ENCODE results near the gene NSMCE3.

NSMCE3 gene

GRCh38 chr15:29269485-29270168 is at the start of gene NSMCE3:
Gene NSMCE3, minus strand, starts transcription at chr15:29269822. Its CDS starts 117 bp downstream, at chr15:29269705.
- in situ Hi-C loops (cut with MboI; ENCODE audit: low sequenced_read_pairs), result no loop called here

DNA sequence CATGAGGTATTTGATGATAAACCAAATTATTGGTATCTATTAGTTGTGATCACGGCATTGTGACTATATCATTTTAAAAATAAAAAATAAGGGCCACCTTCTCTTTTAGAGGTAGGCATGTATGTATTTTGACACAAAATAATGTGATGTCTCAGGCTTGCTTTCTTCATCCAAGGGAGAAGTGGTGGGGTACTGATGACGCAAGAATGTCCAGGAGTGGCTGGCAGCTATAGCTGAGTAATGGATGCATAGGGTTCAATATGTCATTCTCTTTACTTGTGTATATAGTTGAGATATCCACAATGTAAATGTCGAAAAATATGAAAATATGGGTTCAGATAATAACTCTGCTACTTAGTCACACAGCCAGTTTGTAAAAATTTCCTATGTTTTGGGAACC is 46.8 kb upstream of the NSMCE3 start:
- in situ Hi-C loops (cut with MboI; ENCODE audit: low sequenced_read_pairs), result no loop called here

- in situ Hi-C loops (cut with MboI; ENCODE audit: low sequenced_read_pairs), result no loop called here
Measured at GRCh38 chr15:29312387-29312786, 42.8 kb upstream of the NSMCE3 start.

GRCh38 chr15:29311696-29312095 is 42.1 kb upstream of the NSMCE3 start:
- in situ Hi-C loops (cut with MboI; ENCODE audit: low sequenced_read_pairs), result no loop called here

- in situ Hi-C loops (cut with MboI; ENCODE audit: low sequenced_read_pairs), result no loop called here
Measured at GRCh38 chr15:29309139-29309538, 39.5 kb upstream of the NSMCE3 start.

- in situ Hi-C loops (cut with MboI; ENCODE audit: low sequenced_read_pairs), result no loop called here
Measured at GRCh38 chr15:29308299-29308698, 38.7 kb upstream of the NSMCE3 start.

- in situ Hi-C loops (cut with MboI; ENCODE audit: low sequenced_read_pairs), result no loop called here
Measured at GRCh38 chr15:29305556-29305955, 35.9 kb upstream of the NSMCE3 start.

GRCh38 chr15:29302871-29303270 is 33.2 kb upstream of the NSMCE3 start:
- in situ Hi-C loops (cut with MboI; ENCODE audit: low sequenced_read_pairs), result no loop called here

- in situ Hi-C loops (cut with MboI; ENCODE audit: low sequenced_read_pairs), result no loop called here
Measured at GRCh38 chr15:29299784-29300183, 30.2 kb upstream of the NSMCE3 start.

GRCh38 chr15:29299331-29299730 is 29.7 kb upstream of the NSMCE3 start:
- in situ Hi-C loops (cut with MboI; ENCODE audit: low sequenced_read_pairs), result no loop called here

- in situ Hi-C loops (cut with MboI; ENCODE audit: low sequenced_read_pairs), result no loop called here
Measured at GRCh38 chr15:29294732-29295325, 25.2 kb upstream of the NSMCE3 start.

- in situ Hi-C loops (cut with MboI; ENCODE audit: low sequenced_read_pairs), result no loop called here
Measured at GRCh38 chr15:29291067-29291845, 21.6 kb upstream of the NSMCE3 start.

DNA sequence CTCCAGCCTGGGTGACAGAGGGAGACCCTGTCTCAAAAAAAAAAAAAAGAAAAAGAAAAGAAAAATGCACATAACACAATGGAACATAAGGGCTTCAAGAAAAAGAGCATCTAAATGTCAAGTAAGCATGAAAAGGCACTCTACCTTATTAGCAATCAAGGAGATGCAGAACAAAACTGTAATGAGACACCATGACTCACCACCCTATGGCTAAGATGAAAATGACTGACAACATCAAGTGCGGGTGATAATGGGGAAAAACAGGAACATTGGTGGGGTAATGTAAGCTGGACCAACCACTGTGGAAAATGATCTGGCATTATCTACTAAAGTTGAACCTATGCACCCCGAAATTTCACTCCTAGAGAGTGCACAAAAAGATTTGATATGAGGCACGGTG is 19.6 kb upstream of the NSMCE3 start:
- in situ Hi-C loops (cut with MboI; ENCODE audit: low sequenced_read_pairs), result no loop called here

- in situ Hi-C loops (cut with MboI; ENCODE audit: low sequenced_read_pairs), result no loop called here
Measured at GRCh38 chr15:29285386-29285785, 15.8 kb upstream of the NSMCE3 start.

- in situ Hi-C loops (cut with MboI; ENCODE audit: low sequenced_read_pairs), result no loop called here
Measured at GRCh38 chr15:29283381-29283780, 13.8 kb upstream of the NSMCE3 start.

GRCh38 chr15:29280514-29280913 is 10.9 kb upstream of the NSMCE3 start:
- in situ Hi-C loops (cut with MboI; ENCODE audit: low sequenced_read_pairs), result no loop called here

GRCh38 chr15:29278436-29279105 is 8.9 kb upstream of the NSMCE3 start:
- in situ Hi-C loops (cut with MboI; ENCODE audit: low sequenced_read_pairs), result no loop called here

GRCh38 chr15:29276366-29276765 is 6.7 kb upstream of the NSMCE3 start:
- in situ Hi-C loops (cut with MboI; ENCODE audit: low sequenced_read_pairs), result no loop called here

DNA sequence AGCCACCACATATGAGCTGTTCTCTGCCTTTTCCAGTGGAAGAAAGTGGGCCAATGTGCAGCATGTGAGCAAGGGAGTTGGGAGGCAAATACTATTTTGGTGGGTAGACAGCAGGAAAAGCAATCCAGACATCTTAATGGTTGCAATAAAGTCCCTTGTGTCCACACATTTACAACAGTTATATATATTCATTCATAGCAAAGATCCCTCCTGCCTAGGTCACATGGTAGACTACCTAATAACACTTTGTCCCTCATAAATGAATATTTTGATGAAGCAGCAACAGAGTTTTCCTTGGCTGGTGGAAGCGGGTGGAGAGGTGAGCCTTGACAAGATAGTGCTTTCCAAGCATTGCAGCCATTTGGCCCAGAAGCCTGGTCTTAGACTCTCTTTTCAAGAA is 6.2 kb upstream of the NSMCE3 start:
- in situ Hi-C loops (cut with MboI; ENCODE audit: low sequenced_read_pairs), result no loop called here

DNA sequence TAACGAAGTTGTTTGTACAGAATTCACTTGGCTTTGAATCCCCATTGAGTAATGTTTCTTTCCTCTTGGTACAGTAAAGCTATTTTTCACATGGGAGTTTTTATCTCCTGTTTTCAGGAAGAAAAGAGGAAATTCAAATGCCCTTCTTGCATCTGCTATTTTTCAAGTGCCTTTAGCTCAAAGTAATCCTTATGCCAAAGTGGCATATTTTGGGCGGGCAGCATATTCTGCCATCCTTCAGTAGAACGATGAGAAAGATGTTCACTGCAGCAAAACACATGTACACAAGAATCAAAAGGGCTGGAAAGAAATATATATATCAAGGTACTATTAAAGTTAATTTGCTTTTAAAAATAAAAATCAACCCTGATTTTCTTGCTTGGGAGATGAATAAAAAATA is 5.3 kb upstream of the NSMCE3 start:
- in situ Hi-C loops (cut with MboI; ENCODE audit: low sequenced_read_pairs), result no loop called here

DNA sequence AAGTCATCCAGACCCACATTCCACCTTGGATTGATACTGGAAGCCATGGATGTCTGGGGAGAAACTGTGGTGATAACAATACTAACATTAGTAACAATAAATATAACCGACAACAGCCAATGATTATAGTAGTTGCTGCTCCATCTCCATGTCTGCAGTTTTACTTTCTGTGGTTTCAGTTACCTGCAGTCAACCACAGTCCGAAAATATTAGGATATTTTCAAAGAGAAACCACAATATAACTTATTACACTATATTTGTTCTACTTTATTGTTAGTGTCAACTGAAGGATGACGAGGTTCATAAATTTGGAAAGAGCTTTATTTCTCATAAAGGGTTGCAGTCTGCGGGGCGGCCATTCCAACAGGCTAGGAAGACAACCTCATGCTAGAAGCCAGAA is 2.6 kb upstream of the NSMCE3 start:
- in situ Hi-C loops (cut with MboI; ENCODE audit: low sequenced_read_pairs), result no loop called here

DNA sequence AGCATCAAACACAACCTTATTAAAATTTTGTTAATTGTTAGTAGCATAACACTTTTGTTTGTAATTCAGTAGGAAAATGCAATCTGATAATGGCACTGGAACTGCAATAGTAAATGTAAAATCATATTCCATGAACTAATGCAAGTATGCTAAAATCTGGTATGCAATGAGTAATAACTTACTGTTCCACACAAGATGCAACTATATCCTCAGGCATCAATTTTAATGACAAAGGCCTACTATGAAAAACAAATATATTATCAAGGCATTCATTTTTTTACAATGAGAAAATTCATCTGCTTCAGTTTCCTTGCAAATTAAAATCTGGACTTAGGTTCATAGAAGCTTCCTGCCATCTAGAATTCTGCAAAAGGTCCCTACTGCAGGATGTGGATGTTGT is 1.4 kb upstream of the NSMCE3 start:
- in situ Hi-C loops (cut with MboI; ENCODE audit: low sequenced_read_pairs), result no loop called here
